ENCODE results near the gene CHSY3.
"Not testable (repeated sequence)": the region's sequence is repeated elsewhere in the genome, so short reads cannot be mapped to it uniquely, and the experiment has no call there.

CHSY3 gene

GRCh38 chr5:130158036-130158435 lies 253.8 kb downstream of the CHSY3 start:
- DNase-seq (ENCODE audit: low read depth, low spot score): no peak

- no peak for DNase-seq (ENCODE audit: low read depth, low spot score)
These were observed 255.7 kb downstream of the CHSY3 start for GRCh38 chr5:130159968-130160367.

GRCh38 chr5:130164966-130165365 lies 260.7 kb downstream of the CHSY3 start:
- DNase-seq (ENCODE audit: low read depth, low spot score): no peak

- DNase-seq (ENCODE audit: low read depth, low spot score): peak; percentile 8
These were observed 262.7 kb downstream of the CHSY3 start for GRCh38 chr5:130166839-130167490.

- DNase-seq (ENCODE audit: low read depth, low spot score): peak; percentile 51
These were observed 263.9 kb downstream of the CHSY3 start for GRCh38 chr5:130168211-130168610.

GRCh38 chr5:130171699-130172098 lies 267.4 kb downstream of the CHSY3 start:
- DNase-seq (ENCODE audit: low read depth, low spot score): no peak

- no peak for DNase-seq (ENCODE audit: low read depth, low spot score)
These were observed 278.9 kb downstream of the CHSY3 start for GRCh38 chr5:130183115-130183514.

- no peak for DNase-seq (ENCODE audit: low read depth, low spot score)
These were observed 285.7 kb downstream of the CHSY3 start for GRCh38 chr5:130189961-130190360.

- peak; percentile 1 for DNase-seq (ENCODE audit: low read depth, low spot score)
These were observed 294.7 kb downstream of the CHSY3 start for GRCh38 chr5:130198927-130199326.

GRCh38 chr5:130206686-130207085 lies 302.4 kb downstream of the CHSY3 start:
- DNase-seq (ENCODE audit: low read depth, low spot score): no peak

GRCh38 chr5:130213607-130214006 lies 309.3 kb downstream of the CHSY3 start:
- no peak for DNase-seq (ENCODE audit: low read depth, low spot score)

- DNase-seq (ENCODE audit: low read depth, low spot score): no peak
These were observed 312.0 kb downstream of the CHSY3 start for GRCh38 chr5:130216286-130216685.

- peak; percentile 69 for DNase-seq (ENCODE audit: low read depth, low spot score)
These were observed 318.3 kb downstream of the CHSY3 start for GRCh38 chr5:130222573-130222972.

- DNase-seq (ENCODE audit: low read depth, low spot score): not testable (repeated sequence)
These were observed 322.3 kb downstream of the CHSY3 start for GRCh38 chr5:130226556-130226955.

GRCh38 chr5:130227699-130228098 lies 323.4 kb downstream of the CHSY3 start:
- no peak for DNase-seq (ENCODE audit: low read depth, low spot score)

- no peak for DNase-seq (ENCODE audit: low read depth, low spot score)
These were observed 327.5 kb downstream of the CHSY3 start for GRCh38 chr5:130231786-130232185.

- DNase-seq (ENCODE audit: low read depth, low spot score): peak; percentile 29
These were observed 330.6 kb downstream of the CHSY3 start for GRCh38 chr5:130234816-130235215.
